HG02852 (cell line): ENCODE measurements around the gene NUCKS1.

Experiments
- ATAC-seq: cut with Tn5 transposase; IDR thresholded peaks from one replicate; pipeline ENCODE4 v1.9.1; 2021; ENCODE audit warnings: mild to moderate bottlenecking, moderate library complexity; ENCODE audit not compliant: unreplicated experiment

The NUCKS1 gene

DNA sequence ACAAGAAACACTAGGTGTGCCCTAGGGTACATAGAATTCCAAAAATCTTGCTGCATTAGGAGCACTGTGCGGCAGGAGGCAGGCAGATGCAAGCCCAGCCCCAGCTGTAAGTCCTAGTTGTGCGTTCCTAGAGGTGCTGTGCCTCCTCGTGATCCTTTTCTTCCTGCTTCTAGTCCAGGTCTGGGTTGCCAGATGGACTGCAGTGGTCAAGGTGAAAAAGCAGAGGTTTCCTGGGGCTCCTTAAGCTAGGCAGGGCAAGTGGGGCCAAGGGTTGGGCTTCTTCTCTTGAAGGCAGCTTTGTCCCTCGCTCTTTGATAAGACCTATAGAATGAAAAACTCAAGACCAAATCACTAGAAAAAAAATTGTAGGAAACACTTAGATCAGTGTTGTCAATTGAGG is 48.1 kb downstream of the NUCKS1 start:
- ATAC-seq = no peak

DNA sequence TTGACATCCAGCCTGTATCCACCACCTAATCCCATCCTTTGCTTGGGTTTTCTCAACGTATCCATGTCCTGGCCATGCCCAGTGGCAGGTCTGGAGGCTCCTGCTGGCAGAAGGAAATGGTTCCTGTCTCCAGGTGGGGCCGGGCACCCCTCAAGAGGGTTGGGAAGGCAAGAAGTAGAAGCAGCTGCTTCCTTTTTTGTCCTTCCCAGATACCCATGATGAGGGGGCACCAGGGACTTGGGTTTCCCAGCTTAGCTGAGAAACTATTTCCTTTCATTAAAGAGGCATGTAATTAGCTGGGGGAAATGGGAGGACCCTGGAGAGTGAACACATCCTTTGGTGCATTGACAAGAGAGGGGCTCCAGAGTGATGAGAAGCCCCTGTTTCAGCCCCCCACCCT is 48.6 kb downstream of the NUCKS1 start:
- ATAC-seq = no peak

- no peak for ATAC-seq
Measured at GRCh38 chr1:205700865-205701401, 49.0 kb downstream of the NUCKS1 start.

GRCh38 chr1:205699416-205699815 is 50.6 kb downstream of the NUCKS1 start:
- no peak for ATAC-seq

DNA sequence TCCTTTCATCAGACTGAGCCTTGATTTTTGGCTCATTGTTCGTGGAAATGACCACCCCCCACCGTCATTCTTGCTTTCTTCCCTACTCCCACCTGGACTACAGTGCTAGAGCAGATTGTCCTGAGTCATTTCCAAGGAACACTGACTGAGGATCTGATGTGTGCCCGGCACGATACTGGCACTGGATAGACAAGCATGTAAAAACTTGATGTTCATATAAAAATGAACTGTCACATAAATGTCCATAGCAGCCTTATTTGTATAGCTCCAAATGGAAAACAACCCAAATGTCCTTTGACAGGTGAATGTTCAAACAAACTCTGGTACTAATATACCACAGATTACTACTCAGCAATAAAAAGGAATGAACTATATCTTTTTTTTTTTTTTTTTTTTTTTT is 51.1 kb downstream of the NUCKS1 start:
- no peak for ATAC-seq

DNA sequence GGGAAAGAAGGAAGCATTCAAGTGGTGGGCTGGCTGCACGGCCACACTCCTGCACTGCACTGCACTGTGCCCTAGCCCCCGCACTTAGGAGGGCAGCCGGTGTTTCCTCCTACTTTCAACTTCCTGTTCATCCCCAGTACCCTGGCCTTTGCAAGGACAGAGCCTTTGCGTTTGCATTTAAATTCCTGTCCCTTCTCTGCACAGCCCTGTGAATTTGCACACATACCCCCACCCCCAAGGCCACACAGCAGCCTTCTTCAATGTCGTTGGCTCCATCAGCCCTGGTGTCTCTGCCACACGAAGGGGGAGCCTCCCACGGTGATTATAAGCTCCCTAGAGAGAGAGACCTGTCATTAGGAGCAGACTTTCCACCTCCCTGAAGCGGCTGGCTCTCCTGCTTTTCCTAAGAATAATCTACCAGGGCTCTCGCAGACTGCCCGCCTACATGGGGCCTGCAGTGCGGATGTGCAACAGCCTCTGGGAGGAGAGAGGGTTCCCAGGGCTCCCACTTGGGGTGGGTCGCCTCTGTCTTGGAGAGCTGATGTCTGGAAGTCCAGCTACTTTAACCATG is 56.5 kb downstream of the NUCKS1 start:
- ATAC-seq = no peak

- no peak for ATAC-seq
Measured at GRCh38 chr1:205692423-205692822, 57.6 kb downstream of the NUCKS1 start.

DNA sequence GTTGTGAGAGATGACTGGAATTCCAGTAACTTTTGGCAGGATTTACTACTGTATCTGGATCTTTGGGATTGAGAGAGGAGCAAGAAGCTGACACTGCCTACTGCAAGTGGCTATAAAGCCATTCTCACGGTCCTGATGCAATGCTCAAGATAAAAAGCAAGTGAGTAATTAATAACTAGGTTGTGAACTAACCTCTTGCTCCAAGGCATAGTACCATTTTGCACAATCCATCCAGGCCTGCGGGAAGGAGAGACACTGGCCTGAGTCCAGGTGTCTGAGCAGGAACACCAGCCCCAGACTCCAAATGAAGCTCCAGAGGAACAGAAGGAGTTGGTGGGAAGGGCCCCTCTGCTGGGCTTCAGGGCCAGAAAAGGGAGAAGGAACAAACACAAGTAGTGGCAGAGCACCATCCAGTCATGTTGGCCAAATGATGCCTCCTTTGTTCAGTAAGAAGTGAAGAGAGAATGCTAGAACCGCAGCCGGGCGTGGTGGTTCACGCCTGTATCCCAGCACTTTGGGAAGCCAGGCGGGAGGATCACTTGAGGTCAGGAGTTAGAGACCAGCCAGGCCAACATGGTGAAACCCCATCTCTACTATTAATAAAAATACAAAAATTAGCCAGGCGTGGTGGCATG is 59.7 kb downstream of the NUCKS1 start:
- ATAC-seq = no peak

- ATAC-seq = no peak
Measured at GRCh38 chr1:205689479-205689878, 60.5 kb downstream of the NUCKS1 start.

DNA sequence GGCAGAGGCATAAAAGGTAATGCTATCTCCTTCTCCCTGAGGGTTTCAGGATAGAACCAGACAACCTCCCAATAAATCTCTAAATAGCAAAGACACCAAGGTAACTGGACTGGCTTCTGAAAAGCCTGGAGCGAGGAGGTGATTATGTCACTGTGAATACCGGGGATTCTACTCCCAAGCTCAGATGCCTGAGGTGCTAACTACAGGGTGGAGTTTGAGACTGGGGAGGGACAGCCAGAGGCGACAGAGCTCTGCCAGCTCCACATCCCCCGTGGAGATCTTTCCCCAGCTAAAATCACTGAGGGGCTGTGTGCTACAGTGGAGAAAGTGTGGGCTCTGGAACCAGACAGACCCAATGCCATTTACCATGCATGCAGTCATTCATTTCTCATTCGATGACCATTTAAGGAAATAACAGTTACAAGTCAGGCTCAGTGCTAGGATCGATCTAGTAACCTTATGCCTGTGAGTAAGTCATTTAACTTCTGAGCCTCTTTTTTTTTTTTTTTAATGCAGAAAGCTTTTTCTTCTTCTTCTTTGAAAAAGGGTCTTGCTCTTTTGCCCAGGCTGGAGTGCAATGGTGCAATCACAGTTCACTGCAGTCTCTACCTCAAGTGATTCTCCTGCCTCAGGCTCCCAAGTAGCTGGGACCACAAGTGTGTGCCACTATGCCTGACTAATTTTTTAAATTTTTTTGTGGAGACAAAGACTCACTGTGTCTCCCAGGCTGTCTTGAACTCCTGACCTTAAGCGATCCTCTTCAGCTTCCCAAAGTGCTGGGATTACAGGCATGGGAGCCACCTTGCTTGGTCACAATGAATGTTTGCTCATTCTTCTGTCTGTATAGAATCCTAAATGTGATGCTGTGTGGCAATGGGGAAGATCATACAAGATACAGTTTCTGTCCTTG is 61.6 kb downstream of the NUCKS1 start:
- no peak for ATAC-seq

- ATAC-seq = no peak
Measured at GRCh38 chr1:205687242-205687641, 62.7 kb downstream of the NUCKS1 start.

- ATAC-seq = no peak
Measured at GRCh38 chr1:205681364-205681763, 68.6 kb downstream of the NUCKS1 start.

DNA sequence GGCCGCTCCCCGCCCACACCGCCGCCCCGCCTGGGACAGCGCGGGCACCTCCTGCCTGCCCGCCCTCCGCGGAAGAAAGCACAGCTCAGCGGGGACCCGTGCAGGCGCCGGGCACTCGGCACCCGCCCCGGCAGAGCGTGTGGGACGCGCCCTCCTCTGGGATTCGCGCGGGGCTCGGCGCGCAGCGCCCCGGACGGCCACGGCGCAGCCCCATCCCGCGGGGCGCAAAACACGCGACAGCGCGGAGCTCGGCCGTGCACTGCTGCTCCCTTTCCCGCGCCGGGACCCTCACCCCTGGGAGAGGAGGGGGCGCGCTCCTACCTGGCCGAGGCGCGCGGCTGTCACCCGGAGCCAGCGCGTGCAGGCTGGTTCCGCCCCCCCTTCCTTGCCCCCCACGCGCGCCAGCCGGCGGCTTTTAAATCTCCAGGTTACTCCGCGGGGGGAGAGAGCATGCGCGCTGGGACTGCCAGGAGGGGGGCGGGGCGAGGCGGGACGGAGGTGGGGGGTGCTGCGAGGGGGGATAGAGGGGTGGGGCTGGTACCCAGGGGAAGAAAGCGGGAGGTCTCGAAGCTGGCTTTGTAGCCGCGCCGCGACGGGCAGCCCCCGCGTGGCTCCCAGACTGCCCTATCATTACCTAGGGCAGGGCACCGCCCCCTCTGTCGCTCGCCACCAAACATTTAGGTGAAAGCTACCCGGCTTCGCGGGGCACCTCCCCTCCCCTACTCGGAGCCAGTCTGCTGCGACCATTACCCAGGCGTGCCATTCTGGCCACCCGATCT is 69.7 kb downstream of the NUCKS1 start, which contains the start of gene SLC45A3:
TSS of gene SLC45A3 (minus strand) at position 437 of the 779 bp plus-strand sequence. CDS start 15,853 bp downstream, outside the sequence.
- ATAC-seq = no peak

- ATAC-seq = no peak
Measured at GRCh38 chr1:205678286-205679111, 71.5 kb downstream of the NUCKS1 start.

GRCh38 chr1:205677167-205677566 is 72.8 kb downstream of the NUCKS1 start:
- ATAC-seq = no peak

DNA sequence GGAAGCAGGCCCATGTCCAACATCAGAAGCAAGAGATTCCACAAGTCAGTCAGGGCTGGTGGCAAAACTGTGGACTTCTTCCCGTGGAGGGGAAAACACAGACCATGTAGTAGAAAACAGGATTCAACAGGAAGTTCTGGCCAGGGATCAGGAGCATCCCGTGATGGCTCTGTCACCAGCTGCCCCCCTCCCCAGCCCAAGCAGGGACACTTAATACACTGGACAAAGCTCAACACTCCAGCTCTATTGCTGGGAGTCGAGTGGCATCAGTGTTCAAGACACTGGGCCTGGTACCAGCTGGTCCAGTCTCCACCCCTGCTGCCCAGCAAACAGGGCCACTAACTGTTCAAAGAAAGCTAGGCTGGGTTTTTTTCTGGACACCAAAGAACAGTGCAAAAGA is 73.4 kb downstream of the NUCKS1 start:
- ATAC-seq = no peak

GRCh38 chr1:205676002-205676401 is 74.0 kb downstream of the NUCKS1 start:
- ATAC-seq = no peak

DNA sequence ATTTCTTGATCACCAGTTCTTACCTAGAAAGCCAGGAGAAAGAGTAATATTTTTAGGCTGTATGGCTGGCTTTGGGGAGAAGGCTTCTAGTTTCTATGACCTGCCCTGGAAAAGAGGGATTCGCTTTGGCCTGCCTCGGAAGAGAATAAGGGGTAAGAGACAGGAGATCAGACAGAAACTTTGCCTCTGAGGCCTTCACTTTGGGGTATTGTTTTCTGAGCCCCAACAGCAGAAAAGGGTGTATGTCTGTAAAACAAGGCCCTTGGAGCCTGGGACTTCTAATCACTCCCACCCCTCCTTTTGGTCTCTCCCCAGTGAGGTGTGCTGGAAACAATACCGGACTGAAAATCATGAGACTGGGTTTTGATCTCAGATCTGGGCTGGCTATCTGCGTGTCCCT is 74.7 kb downstream of the NUCKS1 start:
- ATAC-seq = no peak

GRCh38 chr1:205672970-205673369 is 77.0 kb downstream of the NUCKS1 start:
- ATAC-seq = no peak

GRCh38 chr1:205672395-205672889 is 77.5 kb downstream of the NUCKS1 start:
- no peak for ATAC-seq
